Right renal pelvis (tissue), 4 donors: ENCODE data around the gene SGCD. TPM values are rescaled to one million over a fixed set of nuclear protein-coding genes. Genes with fewer than 3 reads are reported as not detected.

Experiments used
- DNase-seq, 4 donors: peaks; one replicate each; pipeline ENCODE4 v3.0.0-alpha.2; 2013; ENCODE audit warnings: low read depth in 4 of 4, low spot score in 3 of 4, missing footprints in 1 of 4
- polyA plus RNA-seq, 4 donors: library from polyadenylated mRNA; unstranded; fragments of 120-200 nt; gene quantifications; one replicate each; pipeline ENCODE4 v1.2.1, GENCODE V29; 2013; ENCODE audit not compliant: insufficient read length in 4 of 4

SGCD gene
- polyA plus RNA-seq, 4 donors, result 4.8 to 6.4 (median 5.8) TPM

GRCh38 chr5:156753846-156754245, 426.9 kb downstream of the SGCD start:
- no peak for DNase-seq

- no peak for DNase-seq
These were observed 428.6 kb downstream of the SGCD start for GRCh38 chr5:156755421-156756087.

GRCh38 chr5:156758011-156758791, 431.2 kb downstream of the SGCD start:
- no peak for DNase-seq

- no peak for DNase-seq
These were observed 432.2 kb downstream of the SGCD start for GRCh38 chr5:156759156-156759555.

- no peak for DNase-seq
These were observed 435.8 kb downstream of the SGCD start for GRCh38 chr5:156762771-156763170.

GRCh38 chr5:156764176-156764971, 437.4 kb downstream of the SGCD start:
- no peak for DNase-seq

GRCh38 chr5:156774273-156774672, 447.3 kb downstream of the SGCD start:
- DNase-seq, result no peak

- no peak for DNase-seq
These were observed 451.3 kb downstream of the SGCD start for GRCh38 chr5:156778139-156778706.

- DNase-seq, result no peak
These were observed 451.8 kb downstream of the SGCD start for GRCh38 chr5:156778752-156779151.

- DNase-seq, result no peak
These were observed 452.5 kb downstream of the SGCD start for GRCh38 chr5:156779436-156779835.

GRCh38 chr5:156783092-156783491, 456.1 kb downstream of the SGCD start:
- DNase-seq, result no peak

- no peak for DNase-seq
These were observed 467.7 kb downstream of the SGCD start for GRCh38 chr5:156794687-156795086.

- DNase-seq, result no peak
These were observed 471.2 kb downstream of the SGCD start for GRCh38 chr5:156798201-156798600.

GRCh38 chr5:156799171-156799570, 472.2 kb downstream of the SGCD start:
- no peak for DNase-seq

GRCh38 chr5:156800929-156801328, 474.0 kb downstream of the SGCD start:
- DNase-seq, result no peak

GRCh38 chr5:156802501-156802900, 475.5 kb downstream of the SGCD start:
- DNase-seq, result no peak

GRCh38 chr5:156803404-156803803, 476.4 kb downstream of the SGCD start:
- DNase-seq, result no peak

GRCh38 chr5:156812959-156813358, 486.0 kb downstream of the SGCD start:
- DNase-seq, result no peak

GRCh38 chr5:156815988-156816599, 489.1 kb downstream of the SGCD start:
- DNase-seq, result peak in 2 of 4 donors; percentile 4 to 17
